Measurements from ENCODE around the gene CSNK1G1.
"Not testable (repeated sequence)": the region's sequence is repeated elsewhere in the genome, so short reads cannot be mapped to it uniquely, and the experiment has no call there.

The CSNK1G1 gene

GRCh38 chr15:64387562-64388168, 31.7 kb upstream of the CSNK1G1 start, which contains the start of gene TRIP4:
TSS of gene TRIP4 (plus strand) at chr15:64387836. CDS start at chr15:64387864, 28 bp downstream.
- peak; percentile 96 for DNase-seq (ENCODE audit: extremely low read depth, insufficient read length)
- TF ChIP-seq, protein P1, sequence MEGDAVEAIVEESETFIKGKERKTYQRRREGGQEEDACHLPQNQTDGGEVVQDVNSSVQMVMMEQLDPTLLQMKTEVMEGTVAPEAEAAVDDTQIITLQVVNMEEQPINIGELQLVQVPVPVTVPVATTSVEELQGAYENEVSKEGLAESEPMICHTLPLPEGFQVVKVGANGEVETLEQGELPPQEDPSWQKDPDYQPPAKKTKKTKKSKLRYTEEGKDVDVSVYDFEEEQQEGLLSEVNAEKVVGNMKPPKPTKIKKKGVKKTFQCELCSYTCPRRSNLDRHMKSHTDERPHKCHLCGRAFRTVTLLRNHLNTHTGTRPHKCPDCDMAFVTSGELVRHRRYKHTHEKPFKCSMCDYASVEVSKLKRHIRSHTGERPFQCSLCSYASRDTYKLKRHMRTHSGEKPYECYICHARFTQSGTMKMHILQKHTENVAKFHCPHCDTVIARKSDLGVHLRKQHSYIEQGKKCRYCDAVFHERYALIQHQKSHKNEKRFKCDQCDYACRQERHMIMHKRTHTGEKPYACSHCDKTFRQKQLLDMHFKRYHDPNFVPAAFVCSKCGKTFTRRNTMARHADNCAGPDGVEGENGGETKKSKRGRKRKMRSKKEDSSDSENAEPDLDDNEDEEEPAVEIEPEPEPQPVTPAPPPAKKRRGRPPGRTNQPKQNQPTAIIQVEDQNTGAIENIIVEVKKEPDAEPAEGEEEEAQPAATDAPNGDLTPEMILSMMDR (IDR thresholded peaks at IDR 0.05; ENCODE audit: insufficient read depth, low read length, poor library complexity, severe bottlenecking): no peak
- no peaks in the 10 kb centered on the region for H3K36me3 ChIP-seq (ENCODE audit: control insufficient read depth, insufficient read depth, low read length)
- H3K4me3 ChIP-seq (replicated peaks; ENCODE audit: low read depth, low read length): peak within 1 kb of the TSS; percentile 88
- no peaks in the 10 kb centered on the region for H3K27me3 ChIP-seq (replicated peaks; ENCODE audit: control insufficient read depth, insufficient read depth, low read length)

GRCh38 chr15:64386291-64386690, 30.3 kb upstream of the CSNK1G1 start:
- H3K36me3 ChIP-seq (ENCODE audit: control insufficient read depth, insufficient read depth, low read length): no peaks in the 10 kb centered on the region
- DNase-seq (ENCODE audit: extremely low read depth, insufficient read length): no peak
- no peak overlapping the region for H3K4me3 ChIP-seq (replicated peaks; ENCODE audit: low read depth, low read length)
- TF ChIP-seq, protein P1 (IDR thresholded peaks at IDR 0.05; ENCODE audit: insufficient read depth, low read length, poor library complexity, severe bottlenecking): no peak
- no peaks in the 10 kb centered on the region for H3K27me3 ChIP-seq (replicated peaks; ENCODE audit: control insufficient read depth, insufficient read depth, low read length)

GRCh38 chr15:64383760-64384159, 27.8 kb upstream of the CSNK1G1 start:
- H3K27me3 ChIP-seq (replicated peaks; ENCODE audit: control insufficient read depth, insufficient read depth, low read length): no peaks in the 10 kb centered on the region
- no peaks in the 10 kb centered on the region for H3K36me3 ChIP-seq (ENCODE audit: control insufficient read depth, insufficient read depth, low read length)
- H3K4me3 ChIP-seq (replicated peaks; ENCODE audit: low read depth, low read length): no peak overlapping the region
- TF ChIP-seq, protein P1 (IDR thresholded peaks at IDR 0.05; ENCODE audit: insufficient read depth, low read length, poor library complexity, severe bottlenecking): no peak
- DNase-seq (ENCODE audit: extremely low read depth, insufficient read length): no peak

DNA sequence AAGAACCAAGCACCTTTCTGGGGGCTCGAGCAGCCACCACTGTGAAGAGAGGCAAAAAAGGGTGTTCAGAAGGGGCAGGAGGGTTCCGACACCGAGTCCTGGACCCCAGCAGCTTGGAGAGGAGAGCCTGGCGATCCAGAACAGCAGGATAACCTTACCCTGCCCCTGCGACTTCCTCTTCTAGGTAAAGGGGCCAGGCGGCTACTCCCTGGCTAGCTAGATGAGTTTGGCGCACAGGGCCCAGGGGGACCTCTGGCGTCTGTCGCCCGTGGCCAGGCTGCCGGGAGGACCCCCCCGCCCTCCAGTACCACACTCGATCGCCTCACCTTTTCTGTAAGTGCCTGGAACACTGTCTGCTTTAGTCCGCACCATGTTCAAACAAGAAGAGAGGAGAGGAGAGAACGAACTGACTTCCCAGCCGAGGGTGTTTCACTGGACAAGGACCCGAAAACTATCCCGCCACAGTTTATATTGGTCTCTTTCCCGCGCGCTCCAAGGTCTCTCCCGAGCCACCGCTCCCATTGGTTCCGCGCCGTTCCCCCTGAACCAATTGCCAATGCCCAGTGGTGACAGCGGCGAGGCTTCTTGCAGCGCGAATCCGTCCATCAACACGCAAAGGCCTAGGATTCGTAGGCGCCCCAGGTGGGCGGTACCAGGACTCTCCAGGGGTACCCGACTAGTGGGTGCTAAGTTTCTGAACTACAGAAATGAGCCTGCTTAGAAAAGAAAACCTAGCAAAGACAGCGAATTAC, 25.2 kb upstream of the CSNK1G1 start, which contains the start of gene PCLAF:
PCLAF (minus strand) TSS at position 442 of the 752 bp plus-strand sequence; CDS start at position 372, 70 bp downstream.
- H3K4me3 ChIP-seq (replicated peaks; ENCODE audit: low read depth, low read length): peak within 1 kb of the TSS; percentile 77
- no peaks in the 10 kb centered on the region for H3K36me3 ChIP-seq (ENCODE audit: control insufficient read depth, insufficient read depth, low read length)
- TF ChIP-seq, protein P1 (IDR thresholded peaks at IDR 0.05; ENCODE audit: insufficient read depth, low read length, poor library complexity, severe bottlenecking): peak; percentile 8
- DNase-seq (ENCODE audit: extremely low read depth, insufficient read length): peak; percentile 89
- no peaks in the 10 kb centered on the region for H3K27me3 ChIP-seq (replicated peaks; ENCODE audit: control insufficient read depth, insufficient read depth, low read length)

DNA sequence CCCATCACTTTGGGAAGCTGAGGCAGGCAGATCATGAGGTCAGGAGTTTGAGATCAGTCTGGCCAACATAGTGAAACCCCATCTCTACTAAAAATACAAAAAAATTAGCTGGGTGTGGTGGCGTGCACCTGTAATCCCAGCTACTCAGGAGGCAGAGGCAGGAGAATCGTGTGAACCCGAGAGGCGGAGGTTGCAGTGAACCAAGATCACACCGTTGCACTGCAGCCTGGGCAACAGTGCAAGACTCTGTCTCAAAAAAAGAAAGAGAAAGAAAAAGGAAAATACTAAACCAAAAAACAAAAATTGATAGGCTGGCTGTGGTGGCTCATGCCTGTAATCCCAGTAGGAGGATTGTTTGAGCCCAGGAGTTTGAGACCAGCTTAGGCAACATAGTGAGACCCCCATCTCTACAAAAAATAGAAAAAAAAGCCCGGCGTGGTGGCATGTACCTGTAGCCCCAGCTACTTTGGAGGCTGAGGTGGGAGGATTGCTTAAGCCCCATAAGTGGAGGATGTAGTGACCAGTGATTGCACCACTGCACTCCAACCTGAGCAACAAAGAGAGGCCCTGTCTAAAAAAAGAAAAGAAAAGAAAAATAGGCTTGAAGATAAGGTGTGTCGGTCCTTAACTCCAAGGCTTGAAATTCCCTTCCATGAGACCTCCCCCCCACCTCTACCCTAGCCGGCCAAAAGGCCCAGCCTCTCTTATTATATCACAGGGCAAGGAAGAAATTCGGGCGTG, 24.3 kb upstream of the CSNK1G1 start:
- not testable (repeated sequence) for H3K27me3 ChIP-seq (replicated peaks; ENCODE audit: control insufficient read depth, insufficient read depth, low read length); H3K36me3 ChIP-seq (ENCODE audit: control insufficient read depth, insufficient read depth, low read length); DNase-seq (ENCODE audit: extremely low read depth, insufficient read length)
- H3K4me3 ChIP-seq (replicated peaks; ENCODE audit: low read depth, low read length): peak overlapping the region; percentile 77

Data from GM06990 (cell line).